Tibial nerve (tissue), 4 donors: ENCODE data around the gene NT5DC4. TPM values are rescaled to one million over a fixed set of nuclear protein-coding genes. Genes with fewer than 3 reads are reported as not detected.

Experiments
- DNase-seq, 2 donors: peaks; one replicate each; pipeline ENCODE4 v3.0.0-alpha.2; 2019; ENCODE audit warnings: low spot score in 2 of 2
- H3K27ac ChIP-seq, 4 donors: fragments of 200-600 bp; sonication (generic) in 3 of 4; one replicate each; pipeline ENCODE4 v1.5.1; 2017 to 2019; ENCODE audit warnings: mild to moderate bottlenecking in 1 of 4
- H3K27me3 ChIP-seq, 2 donors: fragments of 200-600 bp; sonication (generic) in 1 of 2; one replicate each; pipeline versions ENCODE4 v1.5.1 to v1.6.0; 2017 to 2019
- H3K36me3 ChIP-seq, 3 donors: fragments of 200-600 bp; sonication (generic); one replicate each; pipeline ENCODE4 v1.5.1; 2018 to 2019
- H3K4me1 ChIP-seq, 4 donors: fragments of 200-600 bp; sonication (generic) in 3 of 4; one replicate each; pipeline ENCODE4 v1.5.1; 2017 to 2019
- H3K4me3 ChIP-seq, 4 donors: fragments of 200-600 bp; sonication (generic) in 3 of 4; one replicate each; pipeline ENCODE4 v1.5.1; 2017 to 2019; ENCODE audit warnings: mild to moderate bottlenecking in 1 of 4, moderate library complexity in 1 of 4
- H3K9me3 ChIP-seq, 4 donors: fragments of 200-600 bp; sonication (generic) in 3 of 4; one replicate each; pipeline ENCODE4 v1.5.1; 2017 to 2019
- EP300 ChIP-seq, 2 donors: sonication (generic); formaldehyde crosslinking; IDR thresholded peaks; one replicate each; pipeline ENCODE4 v1.6.1; 2017; ENCODE audit warnings: antibody characterized with exemption in 2 of 2, mild to moderate bottlenecking in 1 of 2
- POLR2A ChIP-seq, 2 donors: fragments of 450-650 bp; IDR thresholded peaks; one replicate each; pipeline ENCODE4 v1.6.1; 2017; ENCODE audit warnings: antibody characterized with exemption in 2 of 2, mild to moderate bottlenecking in 2 of 2, moderate library complexity in 2 of 2
- WGBS, 2 donors: methylation state at CpG; one replicate each; pipeline ENCODE4 v1.1.5; 2018; 5-methylcytosine and 5-hydroxymethylcytosine counted together
- total RNA-seq, 4 donors: library from RNA; depleted of rRNA; stranded (reverse); fragments of >200 nt; gene quantifications; one replicate each; pipeline ENCODE4 v1.1.0, GENCODE V29; 2016
- TF ChIP-seq, protein P1 (sequence below), 5 experiments: fragments of 200-600 bp in 3 of 5; fragments of 450-650 bp in 2 of 5; sonication (generic) in 3 of 5; IDR thresholded peaks; one replicate each; pipeline ENCODE4 v1.5.1; 2016 to 2019; ENCODE audit warnings: antibody characterized with exemption in 5 of 5, mild to moderate bottlenecking in 3 of 5, moderate library complexity in 2 of 5

Gene NT5DC4
- total RNA-seq, 4 donors from 2014 or later: not detected

DNA sequence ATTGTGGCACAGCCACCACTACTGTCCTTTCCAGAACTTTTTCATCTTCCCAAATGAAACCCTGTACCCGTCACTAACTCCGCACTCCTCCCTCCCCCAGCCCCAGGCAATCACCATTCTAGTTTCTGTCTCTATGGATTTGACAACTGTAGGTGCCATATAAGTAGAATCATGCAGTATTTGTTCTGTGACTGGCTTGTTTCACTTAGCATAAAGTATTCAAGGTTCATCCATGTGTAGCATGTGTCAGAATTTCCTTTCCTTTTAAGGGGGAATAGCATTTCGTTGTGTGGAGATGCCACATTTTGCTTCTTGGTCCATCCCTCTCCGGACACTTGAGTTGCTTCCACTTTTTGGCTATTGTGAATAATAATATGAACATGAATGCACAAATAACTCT lies 44.4 kb downstream of the NT5DC4 start:
- Histone ChIP-seq H3K36me3 (no peaks in the 10 kb centered on the region), H3K9me3 (no peaks in the 10 kb centered on the region), H3K27me3 (no peaks in the 10 kb centered on the region), H3K4me3 (peak overlapping the region; percentile 56 to 80 (median 74)), H3K27ac (peak overlapping the region in 2 of 4 donors; percentile 58 to 64), H3K4me1 (peaks cover 0 to 16% (median 5%) of the 10 kb centered on the region in 4 donors)
- no peak for TF ChIP-seq POLR2A (IDR thresholded peaks at IDR 0.05)
- TF ChIP-seq, protein P1, sequence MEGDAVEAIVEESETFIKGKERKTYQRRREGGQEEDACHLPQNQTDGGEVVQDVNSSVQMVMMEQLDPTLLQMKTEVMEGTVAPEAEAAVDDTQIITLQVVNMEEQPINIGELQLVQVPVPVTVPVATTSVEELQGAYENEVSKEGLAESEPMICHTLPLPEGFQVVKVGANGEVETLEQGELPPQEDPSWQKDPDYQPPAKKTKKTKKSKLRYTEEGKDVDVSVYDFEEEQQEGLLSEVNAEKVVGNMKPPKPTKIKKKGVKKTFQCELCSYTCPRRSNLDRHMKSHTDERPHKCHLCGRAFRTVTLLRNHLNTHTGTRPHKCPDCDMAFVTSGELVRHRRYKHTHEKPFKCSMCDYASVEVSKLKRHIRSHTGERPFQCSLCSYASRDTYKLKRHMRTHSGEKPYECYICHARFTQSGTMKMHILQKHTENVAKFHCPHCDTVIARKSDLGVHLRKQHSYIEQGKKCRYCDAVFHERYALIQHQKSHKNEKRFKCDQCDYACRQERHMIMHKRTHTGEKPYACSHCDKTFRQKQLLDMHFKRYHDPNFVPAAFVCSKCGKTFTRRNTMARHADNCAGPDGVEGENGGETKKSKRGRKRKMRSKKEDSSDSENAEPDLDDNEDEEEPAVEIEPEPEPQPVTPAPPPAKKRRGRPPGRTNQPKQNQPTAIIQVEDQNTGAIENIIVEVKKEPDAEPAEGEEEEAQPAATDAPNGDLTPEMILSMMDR (IDR thresholded peaks at IDR 0.05): no peak
- TF ChIP-seq EP300 (IDR thresholded peaks at IDR 0.05): no peak
- no peak for DNase-seq
- 52 to 55% methylated on average over 4 of the region's 4 CpGs for WGBS, 2 donors

DNA sequence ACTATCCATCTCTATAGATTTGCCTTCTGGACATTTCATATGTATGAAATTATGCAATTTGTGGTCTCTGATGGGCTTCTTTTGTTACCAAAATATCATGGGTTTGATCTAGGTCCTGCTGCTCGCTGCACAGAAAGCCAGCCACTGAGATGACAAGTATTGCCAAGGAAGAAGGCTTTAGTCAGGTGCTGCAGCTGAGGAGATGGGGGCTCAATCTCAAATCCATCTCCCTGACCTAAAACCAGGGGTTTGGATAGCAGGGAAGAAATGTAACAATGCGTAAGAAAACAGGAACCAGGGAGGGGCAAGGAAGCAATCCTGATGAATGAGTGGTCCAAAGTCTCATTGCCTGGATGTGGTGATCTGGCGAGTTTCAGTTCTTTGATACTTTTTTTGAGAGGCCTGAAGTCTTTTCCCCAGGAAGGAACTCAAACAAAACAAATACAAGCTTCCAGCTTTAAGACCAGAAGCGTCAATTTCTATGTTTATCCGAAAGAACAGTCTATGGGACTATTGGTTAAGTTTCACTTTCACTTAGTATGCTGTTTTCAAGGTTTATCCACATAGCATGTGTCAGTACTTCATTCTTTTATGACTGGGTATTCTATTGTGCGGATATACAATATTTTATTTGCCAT lies 47.0 kb downstream of the NT5DC4 start:
- Histone ChIP-seq H3K27ac (no peak overlapping the region), H3K9me3 (no peaks in the 10 kb centered on the region), H3K27me3 (no peaks in the 10 kb centered on the region), H3K4me1 (peaks cover 0 to 16% (median 5%) of the 10 kb centered on the region in 4 donors), H3K36me3 (no peaks in the 10 kb centered on the region), H3K4me3 (peak overlapping the region in 1 of 4 donors; percentile 5)
- 74 to 75% methylated on average over 6 of the region's 6 CpGs for WGBS, 2 donors
- no peak for DNase-seq
- TF ChIP-seq, protein P1 (IDR thresholded peaks at IDR 0.05): no peak
- TF ChIP-seq EP300 (IDR thresholded peaks at IDR 0.05): no peak
- no peak for TF ChIP-seq POLR2A (IDR thresholded peaks at IDR 0.05)

DNA sequence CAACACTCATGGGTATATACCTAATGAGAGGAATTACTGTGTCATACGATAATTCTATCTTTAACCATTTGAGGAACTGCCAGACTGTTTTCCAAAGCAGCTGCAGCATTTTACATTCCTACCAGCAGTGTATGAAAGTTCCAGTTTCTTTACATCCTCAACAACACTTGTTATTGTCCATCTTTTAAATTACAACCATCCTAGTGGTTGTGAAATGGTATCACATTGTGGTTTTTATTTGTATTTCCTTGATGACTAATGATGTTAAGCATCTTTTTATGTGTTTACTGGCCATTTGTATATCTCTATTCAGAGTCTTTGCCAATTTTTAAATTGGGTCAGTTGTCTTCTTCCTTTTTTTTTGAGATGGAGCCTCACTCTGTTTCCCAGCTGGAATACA lies 47.6 kb downstream of the NT5DC4 start:
- Histone ChIP-seq H3K27me3 (no peaks in the 10 kb centered on the region), H3K4me3 (no peak overlapping the region), H3K27ac (no peak overlapping the region), H3K36me3 (no peaks in the 10 kb centered on the region), H3K4me1 (peaks cover 0 to 16% (median 5%) of the 10 kb centered on the region in 4 donors), H3K9me3 (no peaks in the 10 kb centered on the region)
- no peak for DNase-seq
- TF ChIP-seq EP300 (IDR thresholded peaks at IDR 0.05) (no peak), POLR2A (IDR thresholded peaks at IDR 0.05) (no peak)
- TF ChIP-seq, protein P1 (IDR thresholded peaks at IDR 0.05): no peak
- WGBS, 2 donors: 44 to 59% methylated on average over 1 of the region's 1 CpG

DNA sequence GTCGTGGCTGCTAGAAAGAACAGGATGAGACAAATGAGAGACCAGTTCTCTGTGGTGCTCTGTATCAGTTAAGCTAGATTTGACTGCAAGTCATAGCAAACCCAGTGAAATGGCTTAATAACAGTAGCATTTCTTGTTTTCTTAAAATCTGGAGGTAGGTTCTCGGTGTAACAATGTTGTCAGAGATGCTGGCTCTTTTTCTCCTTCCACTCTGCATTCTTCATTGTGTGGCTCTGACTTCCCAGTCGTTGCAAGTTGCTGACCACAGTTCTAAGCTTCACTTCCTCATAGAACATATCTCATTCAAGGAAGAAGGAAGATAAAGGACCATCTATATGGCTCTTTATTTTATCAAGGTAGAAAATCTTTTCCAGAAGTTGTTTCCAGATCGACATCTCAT lies 51.5 kb downstream of the NT5DC4 start:
- no peak overlapping the region for H3K4me3 ChIP-seq
- no peak overlapping the region for H3K27ac ChIP-seq
- no peaks in the 10 kb centered on the region for H3K9me3 ChIP-seq
- no peak for DNase-seq
- no peaks in the 10 kb centered on the region for H3K27me3 ChIP-seq
- H3K36me3 ChIP-seq: no peaks in the 10 kb centered on the region
- 74 to 79% methylated on average over 4 of the region's 4 CpGs for WGBS, 2 donors
- H3K4me1 ChIP-seq: no peaks in the 10 kb centered on the region
- TF ChIP-seq EP300 (IDR thresholded peaks at IDR 0.05): no peak
- TF ChIP-seq, protein P1 (IDR thresholded peaks at IDR 0.05): no peak
- no peak for TF ChIP-seq POLR2A (IDR thresholded peaks at IDR 0.05)

DNA sequence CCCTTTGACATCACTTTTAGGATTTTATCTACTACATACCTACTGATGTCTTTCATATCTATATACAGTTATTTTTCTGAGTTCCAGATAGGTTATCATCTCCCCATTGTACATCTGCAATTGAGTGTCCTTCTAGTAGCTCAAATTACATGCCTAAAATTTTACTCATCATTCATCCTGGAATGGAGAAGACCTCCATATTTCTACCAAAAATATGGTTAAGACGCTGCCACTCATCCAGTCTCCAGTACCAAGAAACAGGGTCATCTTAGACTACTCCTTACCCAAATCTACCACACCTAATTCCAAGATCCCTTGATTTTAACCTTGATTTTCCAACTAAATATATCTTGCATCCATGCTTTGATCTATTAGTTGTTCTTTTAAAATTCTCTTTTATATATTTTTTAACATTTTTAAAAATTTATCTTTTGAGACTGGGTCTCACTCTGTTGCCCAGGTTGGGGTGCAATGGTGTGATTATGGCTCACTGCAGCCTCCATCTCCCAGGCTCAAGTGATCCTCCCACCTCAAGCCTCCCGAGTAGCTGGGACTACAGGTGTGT lies 52.2 kb downstream of the NT5DC4 start:
- WGBS, 2 donors: 51 to 83% methylated on average over 2 of the region's 2 CpGs
- no peak for DNase-seq
- H3K4me1 ChIP-seq: no peaks in the 10 kb centered on the region
- no peak overlapping the region for H3K4me3 ChIP-seq
- TF ChIP-seq EP300 (IDR thresholded peaks at IDR 0.05) (no peak), POLR2A (IDR thresholded peaks at IDR 0.05) (no peak)
- TF ChIP-seq, protein P1 (IDR thresholded peaks at IDR 0.05): no peak
- H3K9me3 ChIP-seq: no peaks in the 10 kb centered on the region
- no peaks in the 10 kb centered on the region for H3K36me3 ChIP-seq
- no peak overlapping the region for H3K27ac ChIP-seq
- no peaks in the 10 kb centered on the region for H3K27me3 ChIP-seq
